ENCODE measurements around the gene TRIM44.

Gene TRIM44

DNA sequence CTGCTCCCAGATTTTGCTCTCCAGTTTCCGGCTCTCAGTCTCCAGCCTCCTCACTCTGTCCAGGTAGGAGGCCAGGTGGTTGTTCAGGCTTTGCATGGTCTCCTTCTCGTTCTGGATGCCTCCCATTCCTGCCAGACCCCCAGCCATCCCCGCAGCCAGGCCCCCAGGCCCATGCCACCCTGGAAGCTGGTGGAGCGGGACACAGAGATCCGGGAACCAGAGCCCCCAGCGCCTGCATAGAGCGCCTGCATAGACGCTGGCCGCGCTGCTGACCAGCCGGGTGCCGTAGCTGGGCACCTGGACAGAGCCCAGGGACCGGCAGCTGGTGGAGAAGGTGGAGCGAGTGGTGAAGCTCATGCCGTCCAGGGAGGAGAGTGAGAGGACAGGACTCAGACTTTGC lies 198.6 kb downstream of the TRIM44 start:
- no peak overlapping the region for H3K4ac ChIP-seq (ENCODE audit: low read length)
- DNase-seq (ENCODE audit: low spot score): no peak
- no peaks in the 10 kb centered on the region for H3K27me3 ChIP-seq (ENCODE audit: control insufficient read depth in 3 of 3, insufficient read depth in 3 of 3, low read depth in 1 of 3, low read length in 3 of 3)

GRCh38 chr11:35862666-35863065 lies 200.1 kb downstream of the TRIM44 start:
- Histone ChIP-seq H2BK12ac (ENCODE audit: low read length) (no peak overlapping the region), H2BK120ac (ENCODE audit: low read depth, low read length) (no peak overlapping the region), H3K27ac (replicated peaks; ENCODE audit: low read length) (no peak overlapping the region), H4K91ac (ENCODE audit: low read depth, low read length, poor library complexity) (no peak overlapping the region), H2BK15ac (ENCODE audit: low read length) (no peak overlapping the region), H3K4me1 (ENCODE audit: control insufficient read depth in 2 of 2, insufficient read depth in 1 of 2, low read depth in 1 of 2, low read length in 2 of 2) (no peaks in the 10 kb centered on the region), H3K9ac (ENCODE audit: low read depth, low read length, poor library complexity) (no peak overlapping the region), H3K4me2 (ENCODE audit: insufficient read depth, low read length, poor library complexity, severe bottlenecking) (no peak overlapping the region), H3K14ac (ENCODE audit: low read length) (no peak overlapping the region), H3K9me3 (replicated peaks in 1 of 2; ENCODE audit: control insufficient read depth in 2 of 2, insufficient read depth in 1 of 2, low read depth in 1 of 2, low read length in 2 of 2) (no peaks in the 10 kb centered on the region), H2AFZ (ENCODE audit: low read length) (no peak overlapping the region), H2AK5ac (ENCODE audit: low read depth, low read length) (no peak overlapping the region), H3K4ac (ENCODE audit: low read length) (no peak overlapping the region), H3K27me3 (ENCODE audit: control insufficient read depth in 3 of 3, insufficient read depth in 3 of 3, low read depth in 1 of 3, low read length in 3 of 3) (no peaks in the 10 kb centered on the region), H3K4me3 (ENCODE audit: low read length in 2 of 2) (no peak overlapping the region), H3K23ac (ENCODE audit: low read depth, low read length, poor library complexity) (no peak overlapping the region), H2BK5ac (ENCODE audit: low read length) (no peak overlapping the region), H4K8ac (ENCODE audit: low read depth, low read length) (no peak overlapping the region), H3K18ac (ENCODE audit: low read length) (no peak overlapping the region), H3K36me3 (replicated peaks in 1 of 2; ENCODE audit: control insufficient read depth in 2 of 2, insufficient read depth in 2 of 2, low read length in 2 of 2) (no peaks in the 10 kb centered on the region), H3K79me1 (ENCODE audit: low read depth, low read length) (no peaks in the 10 kb centered on the region)
- WGBS, 2 donors (ENCODE audit: extremely low coverage in 2 of 2, insufficient read length in 2 of 2, insufficient replicate concordance in 1 of 2): no CpG with 5 or more reads among the region's 3 CpGs
- no peak for DNase-seq (ENCODE audit: low spot score)

More for the DNA sequence above, 198.6 kb downstream of the TRIM44 start:
- Histone ChIP-seq H2AK5ac (ENCODE audit: low read depth, low read length) (no peak overlapping the region), H3K9ac (ENCODE audit: low read depth, low read length, poor library complexity) (no peak overlapping the region), H3K4me2 (ENCODE audit: insufficient read depth, low read length, poor library complexity, severe bottlenecking) (no peak overlapping the region), H2AFZ (ENCODE audit: low read length) (no peak overlapping the region), H4K8ac (ENCODE audit: low read depth, low read length) (no peak overlapping the region), H2BK120ac (ENCODE audit: low read depth, low read length) (no peak overlapping the region), H3K9me3 (replicated peaks in 1 of 2; ENCODE audit: control insufficient read depth in 2 of 2, insufficient read depth in 1 of 2, low read depth in 1 of 2, low read length in 2 of 2) (no peaks in the 10 kb centered on the region), H2BK5ac (ENCODE audit: low read length) (no peak overlapping the region), H2BK15ac (ENCODE audit: low read length) (no peak overlapping the region), H3K18ac (ENCODE audit: low read length) (no peak overlapping the region), H3K36me3 (replicated peaks in 1 of 2; ENCODE audit: control insufficient read depth in 2 of 2, insufficient read depth in 2 of 2, low read length in 2 of 2) (no peaks in the 10 kb centered on the region), H3K79me1 (ENCODE audit: low read depth, low read length) (no peaks in the 10 kb centered on the region), H3K4me1 (ENCODE audit: control insufficient read depth in 2 of 2, insufficient read depth in 1 of 2, low read depth in 1 of 2, low read length in 2 of 2) (no peaks in the 10 kb centered on the region), H2BK12ac (ENCODE audit: low read length) (no peak overlapping the region), H3K23ac (ENCODE audit: low read depth, low read length, poor library complexity) (no peak overlapping the region), H3K14ac (ENCODE audit: low read length) (no peak overlapping the region), H4K91ac (ENCODE audit: low read depth, low read length, poor library complexity) (no peak overlapping the region), H3K27ac (replicated peaks; ENCODE audit: low read length) (no peak overlapping the region), H3K4me3 (ENCODE audit: low read length in 2 of 2) (no peak overlapping the region)
- no CpG with 5 or more reads among the region's 15 CpGs for WGBS, 2 donors (ENCODE audit: extremely low coverage in 2 of 2, insufficient read length in 2 of 2, insufficient replicate concordance in 1 of 2)

GRCh38 chr11:35864131-35864530 lies 201.6 kb downstream of the TRIM44 start:
- Histone ChIP-seq H3K4me3 (ENCODE audit: low read length in 2 of 2) (no peak overlapping the region), H3K4ac (ENCODE audit: low read length) (no peak overlapping the region), H3K9me3 (replicated peaks in 1 of 2; ENCODE audit: control insufficient read depth in 2 of 2, insufficient read depth in 1 of 2, low read depth in 1 of 2, low read length in 2 of 2) (peaks cover under 1 to 9% of the 10 kb centered on the region in 2 donors), H3K27ac (replicated peaks; ENCODE audit: low read length) (no peak overlapping the region), H2BK12ac (ENCODE audit: low read length) (no peak overlapping the region), H3K36me3 (replicated peaks in 1 of 2; ENCODE audit: control insufficient read depth in 2 of 2, insufficient read depth in 2 of 2, low read length in 2 of 2) (no peaks in the 10 kb centered on the region), H3K4me1 (ENCODE audit: control insufficient read depth in 2 of 2, insufficient read depth in 1 of 2, low read depth in 1 of 2, low read length in 2 of 2) (no peaks in the 10 kb centered on the region), H2BK15ac (ENCODE audit: low read length) (no peak overlapping the region), H2AFZ (ENCODE audit: low read length) (no peak overlapping the region), H3K4me2 (ENCODE audit: insufficient read depth, low read length, poor library complexity, severe bottlenecking) (no peak overlapping the region), H3K27me3 (ENCODE audit: control insufficient read depth in 3 of 3, insufficient read depth in 3 of 3, low read depth in 1 of 3, low read length in 3 of 3) (no peaks in the 10 kb centered on the region), H2BK5ac (ENCODE audit: low read length) (no peak overlapping the region), H3K14ac (ENCODE audit: low read length) (no peak overlapping the region), H2AK5ac (ENCODE audit: low read depth, low read length) (no peak overlapping the region), H2BK120ac (ENCODE audit: low read depth, low read length) (no peak overlapping the region), H3K9ac (ENCODE audit: low read depth, low read length, poor library complexity) (no peak overlapping the region), H4K91ac (ENCODE audit: low read depth, low read length, poor library complexity) (no peak overlapping the region), H3K18ac (ENCODE audit: low read length) (no peak overlapping the region), H3K23ac (ENCODE audit: low read depth, low read length, poor library complexity) (no peak overlapping the region), H4K8ac (ENCODE audit: low read depth, low read length) (no peak overlapping the region), H3K79me1 (ENCODE audit: low read depth, low read length) (no peaks in the 10 kb centered on the region)
- no CpG with 5 or more reads among the region's 2 CpGs for WGBS, 2 donors (ENCODE audit: extremely low coverage in 2 of 2, insufficient read length in 2 of 2, insufficient replicate concordance in 1 of 2)
- no peak for DNase-seq (ENCODE audit: low spot score)

DNA sequence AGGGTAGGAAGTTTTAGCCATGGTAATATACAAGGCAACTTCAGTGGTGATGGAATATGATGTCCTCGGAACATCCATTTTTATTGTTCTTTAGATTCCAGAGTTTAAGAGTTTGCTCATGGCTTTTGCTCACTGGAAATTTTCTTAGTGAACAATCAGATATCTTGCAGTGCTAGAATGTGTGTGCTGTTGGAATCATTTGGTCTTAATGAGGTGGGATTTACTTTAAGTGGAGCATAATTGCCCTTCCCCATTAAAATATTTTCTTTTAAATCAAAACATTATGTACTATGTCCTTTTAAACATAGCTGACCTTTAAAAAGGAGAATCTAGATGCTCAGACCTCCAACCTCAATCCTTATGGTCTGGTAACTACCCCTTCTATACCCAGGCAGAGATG lies 204.0 kb downstream of the TRIM44 start:
- Histone ChIP-seq H3K9me3 (replicated peaks in 1 of 2; ENCODE audit: control insufficient read depth in 2 of 2, insufficient read depth in 1 of 2, low read depth in 1 of 2, low read length in 2 of 2) (peaks cover 1 to 9% of the 10 kb centered on the region in 2 donors), H2BK12ac (ENCODE audit: low read length) (no peak overlapping the region), H3K4me1 (ENCODE audit: control insufficient read depth in 2 of 2, insufficient read depth in 1 of 2, low read depth in 1 of 2, low read length in 2 of 2) (no peaks in the 10 kb centered on the region), H2BK5ac (ENCODE audit: low read length) (no peak overlapping the region), H3K36me3 (replicated peaks in 1 of 2; ENCODE audit: control insufficient read depth in 2 of 2, insufficient read depth in 2 of 2, low read length in 2 of 2) (no peaks in the 10 kb centered on the region), H2AK5ac (ENCODE audit: low read depth, low read length) (no peak overlapping the region), H2BK15ac (ENCODE audit: low read length) (no peak overlapping the region), H3K79me1 (ENCODE audit: low read depth, low read length) (no peaks in the 10 kb centered on the region), H3K27ac (replicated peaks; ENCODE audit: low read length) (no peak overlapping the region), H2BK120ac (ENCODE audit: low read depth, low read length) (no peak overlapping the region), H3K9ac (ENCODE audit: low read depth, low read length, poor library complexity) (no peak overlapping the region), H3K14ac (ENCODE audit: low read length) (no peak overlapping the region), H4K8ac (ENCODE audit: low read depth, low read length) (no peak overlapping the region), H3K4me2 (ENCODE audit: insufficient read depth, low read length, poor library complexity, severe bottlenecking) (no peak overlapping the region), H3K4ac (ENCODE audit: low read length) (no peak overlapping the region), H3K4me3 (ENCODE audit: low read length in 2 of 2) (no peak overlapping the region), H3K27me3 (ENCODE audit: control insufficient read depth in 3 of 3, insufficient read depth in 3 of 3, low read depth in 1 of 3, low read length in 3 of 3) (no peaks in the 10 kb centered on the region), H2AFZ (ENCODE audit: low read length) (no peak overlapping the region), H3K18ac (ENCODE audit: low read length) (no peak overlapping the region), H3K23ac (ENCODE audit: low read depth, low read length, poor library complexity) (no peak overlapping the region), H4K91ac (ENCODE audit: low read depth, low read length, poor library complexity) (no peak overlapping the region)
- no CpG with 5 or more reads among the region's 1 CpG for WGBS, 2 donors (ENCODE audit: extremely low coverage in 2 of 2, insufficient read length in 2 of 2, insufficient replicate concordance in 1 of 2)
- no peak for DNase-seq (ENCODE audit: low spot score)
